GM13977 (cell line): Measurements from ENCODE around the gene APOC1.

Experiments
- DNase-seq: peaks from one replicate; pipeline ENCODE4 v3.0.0; 2012; ENCODE audit warnings: low spot score
- in situ Hi-C: fragments of 300-500 bp; cut with MboI; formaldehyde crosslinking; loops from one replicate; pipeline ENCODE4 v1.12.0; 2022; ENCODE audit warnings: low sequenced_read_pairs, low pct_unique_long_range_greater_than_20kb, mixed read lengths, inconsistent platforms; ENCODE audit not compliant: unreplicated experiment
- TF ChIP-seq, protein P1 (sequence below): IDR thresholded peaks from 2 replicates; pipeline ENCODE4 v1.5.1; 2012; ENCODE audit warnings: mild to moderate bottlenecking, control low read depth; ENCODE audit not compliant: insufficient read depth; ENCODE audit errors: extremely low read depth, missing control alignments

APOC1 gene

DNA sequence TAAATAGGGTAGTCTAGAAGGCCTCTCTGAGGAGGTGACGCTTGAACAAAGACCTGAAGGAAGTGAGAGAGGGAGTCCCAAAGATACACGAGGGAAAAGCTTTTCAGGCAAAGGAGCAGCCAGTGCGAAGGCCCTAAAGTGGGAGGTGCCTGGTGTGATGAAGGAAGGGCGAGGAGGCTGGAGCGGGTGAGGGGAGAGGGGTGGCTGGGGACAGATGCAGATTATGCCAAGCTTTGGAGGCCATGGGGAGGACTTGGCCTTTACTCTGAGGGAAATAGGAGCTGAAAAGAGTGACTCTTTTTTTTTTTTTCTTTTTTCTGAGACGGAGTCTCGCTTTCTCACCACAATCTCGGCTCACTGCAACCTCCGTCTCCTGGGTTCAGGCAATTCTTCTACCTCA lies 43.7 kb downstream of the APOC1 start:
- TF ChIP-seq, protein P1, sequence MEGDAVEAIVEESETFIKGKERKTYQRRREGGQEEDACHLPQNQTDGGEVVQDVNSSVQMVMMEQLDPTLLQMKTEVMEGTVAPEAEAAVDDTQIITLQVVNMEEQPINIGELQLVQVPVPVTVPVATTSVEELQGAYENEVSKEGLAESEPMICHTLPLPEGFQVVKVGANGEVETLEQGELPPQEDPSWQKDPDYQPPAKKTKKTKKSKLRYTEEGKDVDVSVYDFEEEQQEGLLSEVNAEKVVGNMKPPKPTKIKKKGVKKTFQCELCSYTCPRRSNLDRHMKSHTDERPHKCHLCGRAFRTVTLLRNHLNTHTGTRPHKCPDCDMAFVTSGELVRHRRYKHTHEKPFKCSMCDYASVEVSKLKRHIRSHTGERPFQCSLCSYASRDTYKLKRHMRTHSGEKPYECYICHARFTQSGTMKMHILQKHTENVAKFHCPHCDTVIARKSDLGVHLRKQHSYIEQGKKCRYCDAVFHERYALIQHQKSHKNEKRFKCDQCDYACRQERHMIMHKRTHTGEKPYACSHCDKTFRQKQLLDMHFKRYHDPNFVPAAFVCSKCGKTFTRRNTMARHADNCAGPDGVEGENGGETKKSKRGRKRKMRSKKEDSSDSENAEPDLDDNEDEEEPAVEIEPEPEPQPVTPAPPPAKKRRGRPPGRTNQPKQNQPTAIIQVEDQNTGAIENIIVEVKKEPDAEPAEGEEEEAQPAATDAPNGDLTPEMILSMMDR = no peak
- in situ Hi-C loops = no loop called here
- no peak for DNase-seq

DNA sequence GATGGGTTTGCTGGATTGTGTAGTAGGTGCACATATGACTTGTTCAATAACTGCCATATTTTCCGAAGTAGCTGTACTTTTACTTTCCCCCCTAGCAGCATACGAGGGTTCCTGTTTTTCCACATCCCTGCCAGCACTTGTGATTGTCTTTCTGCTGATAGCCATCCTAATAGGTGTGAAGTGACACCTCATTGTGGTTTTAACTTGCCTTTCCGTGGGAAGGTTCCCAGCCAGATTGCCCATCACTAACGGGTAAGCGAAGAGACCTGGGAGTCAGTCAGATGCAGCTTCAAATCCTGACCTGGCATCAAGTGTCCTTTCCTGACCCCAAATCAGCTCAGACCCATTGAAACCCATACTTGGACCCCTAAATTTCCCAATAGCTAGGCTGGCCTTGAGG lies 45.3 kb downstream of the APOC1 start:
- TF ChIP-seq, protein P1 = no peak
- in situ Hi-C loops = no loop called here
- no peak for DNase-seq

DNA sequence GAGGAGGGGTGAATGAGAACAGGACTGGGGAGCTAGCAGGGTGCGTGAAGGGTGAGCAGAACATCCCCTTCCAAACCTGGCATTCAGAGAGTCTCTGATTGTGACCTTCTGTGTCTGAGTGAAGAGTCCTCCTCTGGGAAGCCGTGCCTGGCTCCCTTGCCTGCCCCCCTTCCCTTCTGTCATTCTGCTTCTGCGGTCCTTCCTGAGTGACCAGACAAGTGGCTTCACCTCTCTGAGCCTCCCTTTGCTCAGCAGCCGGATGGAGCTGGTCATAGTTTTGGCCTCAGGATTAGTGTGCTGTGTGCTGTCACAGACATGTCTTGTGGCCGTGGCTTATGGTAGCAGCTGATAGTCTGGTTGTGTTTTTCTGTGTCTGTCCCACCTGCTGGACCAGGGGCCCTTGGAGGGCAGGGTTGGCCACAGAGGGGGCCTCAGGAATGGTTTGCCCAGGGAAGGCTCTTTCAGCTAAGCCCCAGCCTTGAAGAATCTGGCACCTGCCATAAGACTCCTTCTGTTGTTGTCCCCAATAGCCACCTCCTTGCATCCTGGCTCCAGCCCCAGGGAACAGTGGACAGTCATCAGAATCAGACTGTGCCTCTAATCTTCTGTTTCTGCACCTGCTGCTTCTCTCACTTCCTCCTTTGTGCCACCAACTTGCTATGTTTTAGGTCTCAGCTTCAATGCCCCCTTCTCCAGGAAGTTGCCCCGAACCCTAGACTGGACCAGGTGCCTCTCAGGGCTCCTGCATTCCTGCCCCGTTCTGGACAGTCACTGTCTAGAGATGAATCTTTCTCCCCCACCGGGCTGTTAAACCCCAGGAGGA lies 46.7 kb downstream of the APOC1 start:
- DNase-seq = no peak
- in situ Hi-C loops = no loop called here
- TF ChIP-seq, protein P1 = no peak

DNA sequence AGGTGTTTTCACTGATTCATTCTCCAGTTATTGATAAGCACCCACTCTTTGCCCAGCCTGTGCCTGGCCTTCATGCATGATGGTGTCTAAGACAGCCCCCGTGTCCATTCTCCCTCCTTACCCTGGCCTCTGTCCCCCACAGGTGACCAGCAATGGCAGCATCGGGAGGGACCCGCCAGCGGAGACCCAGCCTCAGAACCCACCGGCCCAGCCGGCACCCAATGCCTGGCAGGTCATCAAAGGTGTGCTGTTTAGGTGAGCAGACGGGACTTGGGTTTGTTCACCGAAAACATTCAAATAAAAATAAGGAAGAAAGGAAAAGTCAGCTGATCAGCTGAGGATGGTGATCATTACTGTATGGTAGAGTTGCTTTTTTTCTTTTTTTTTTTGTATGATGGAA lies 47.4 kb downstream of the APOC1 start:
- in situ Hi-C loops = no loop called here
- DNase-seq = no peak
- TF ChIP-seq, protein P1 = no peak

DNA sequence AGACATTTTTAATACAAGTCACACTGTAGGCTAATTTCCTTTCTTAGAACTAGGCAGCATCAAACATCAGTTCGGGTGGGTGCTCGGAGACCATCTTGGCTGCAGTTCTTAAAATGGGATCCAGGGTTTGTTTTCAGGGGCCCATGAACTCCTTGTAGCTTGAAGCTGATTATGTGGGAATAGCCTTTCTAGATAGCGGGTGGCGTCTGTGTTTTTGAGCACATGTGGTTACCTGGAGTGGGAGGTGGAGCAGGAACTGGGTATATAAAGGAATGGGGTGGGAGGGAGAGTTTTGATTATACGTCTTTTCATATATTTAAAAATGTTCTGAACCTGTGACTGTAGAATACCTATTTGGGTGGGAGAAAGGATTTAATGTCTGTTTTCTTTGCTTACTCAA lies 53.7 kb downstream of the APOC1 start:
- no peak for DNase-seq
- TF ChIP-seq, protein P1 = no peak
- in situ Hi-C loops = no loop called here

DNA sequence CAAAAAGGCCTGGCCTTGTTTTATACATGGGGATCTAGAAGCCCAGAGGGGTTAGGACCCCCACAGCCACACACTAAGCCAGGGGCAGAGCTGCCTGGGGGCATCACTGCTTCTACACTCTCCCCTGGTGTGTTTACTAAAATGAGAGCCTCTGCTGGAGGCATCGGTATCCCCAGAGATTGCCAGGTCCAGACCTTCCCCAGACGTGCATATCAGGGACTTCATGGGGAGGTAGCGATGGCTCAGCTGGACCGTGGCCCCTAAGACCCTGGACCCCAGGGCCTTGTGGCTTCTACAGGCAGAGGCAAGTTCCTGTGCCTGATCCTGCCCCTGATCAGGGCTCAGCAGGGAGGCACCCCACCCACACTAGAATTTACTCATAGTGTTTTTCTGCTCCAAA lies 54.3 kb downstream of the APOC1 start:
- TF ChIP-seq, protein P1 = no peak
- DNase-seq = no peak
- in situ Hi-C loops = no loop called here
